ENCODE results near the gene PARP1.
"Not testable (repeated sequence)": the region's sequence is repeated elsewhere in the genome, so short reads cannot be mapped to it uniquely, and the experiment has no call there.

The PARP1 gene

DNA sequence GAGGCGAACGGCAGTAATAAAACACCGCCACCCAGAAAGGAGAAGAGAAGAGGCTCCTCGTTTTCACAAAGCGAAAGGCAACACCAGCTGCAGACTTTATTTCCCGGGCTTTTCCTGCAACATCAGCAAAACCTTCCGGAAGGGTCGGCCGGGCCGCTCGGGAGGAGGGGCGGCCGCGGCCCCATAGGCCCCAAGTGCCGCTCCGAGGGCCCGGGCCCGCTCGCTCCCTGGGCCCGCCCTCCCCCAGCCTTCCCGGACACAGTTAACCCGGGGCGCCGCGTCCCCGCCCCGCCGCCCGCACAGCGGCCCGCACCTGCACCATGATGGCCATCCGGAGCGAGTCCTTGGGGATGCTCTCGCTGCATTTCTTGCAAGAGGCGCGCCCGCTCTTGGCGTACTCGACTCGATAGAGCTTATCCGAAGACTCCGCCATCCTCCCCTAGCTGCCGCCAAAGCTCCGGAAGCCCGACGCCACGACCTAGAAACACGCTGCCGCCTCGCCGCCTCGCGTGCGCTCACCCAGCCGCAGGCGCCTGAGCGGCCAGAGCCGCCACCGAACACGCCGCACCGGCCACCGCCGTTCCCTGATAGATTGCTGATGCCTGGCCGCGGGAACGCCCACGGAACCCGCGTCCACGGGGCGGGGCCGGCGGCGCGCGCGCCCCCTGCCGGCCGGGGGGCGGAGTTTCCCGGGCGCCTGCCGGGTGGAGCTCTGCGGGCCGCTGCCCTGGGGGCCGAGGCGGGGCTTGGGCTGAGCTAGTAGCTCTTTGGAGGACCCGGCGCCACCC is at the start of gene PARP1:
TSS of gene PARP1 (minus strand) at position 597 of the 788 bp plus-strand sequence. CDS start at position 433, 164 bp downstream.
- DNase-seq, result peak; percentile 79

DNA sequence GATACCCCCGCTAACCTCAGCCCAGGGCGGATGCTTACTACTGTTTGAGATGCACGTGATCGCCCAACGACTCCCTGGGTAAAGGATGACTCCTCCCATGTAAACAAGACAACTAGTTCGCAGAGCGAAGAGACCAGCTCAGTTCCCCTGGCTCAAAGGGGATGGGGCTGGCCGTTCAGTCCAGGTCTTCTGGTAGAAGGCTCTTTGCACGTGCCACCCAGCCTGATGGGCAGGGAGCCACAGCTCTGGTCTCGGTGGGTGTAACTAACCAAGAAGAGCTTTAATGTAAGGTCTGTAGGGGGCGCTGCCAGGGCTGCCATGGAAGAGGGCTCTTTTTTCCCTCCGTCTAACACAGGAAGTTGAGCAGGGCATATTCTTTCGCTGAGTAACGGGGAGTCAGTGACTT is 49.4 kb upstream of the PARP1 start:
- no peak for DNase-seq

DNA sequence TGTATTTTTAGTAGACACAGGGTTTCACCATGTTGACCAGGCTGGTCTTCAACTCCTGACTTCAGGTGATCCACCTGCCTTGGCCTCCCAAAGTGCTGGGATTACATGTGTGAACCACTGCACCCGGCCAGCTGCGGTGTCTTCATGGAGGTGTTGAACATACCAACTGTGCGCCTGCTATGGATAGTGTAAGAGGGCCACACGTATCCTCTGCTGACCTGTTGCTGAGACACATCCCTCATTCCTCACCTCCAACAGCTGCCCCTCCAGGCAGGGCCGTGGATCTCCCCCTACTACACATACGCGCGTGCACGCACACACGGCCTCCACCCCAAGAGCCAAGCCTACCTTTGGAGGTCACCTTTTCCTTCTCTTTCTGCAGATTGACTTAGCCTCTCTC is 48.0 kb upstream of the PARP1 start:
- no peak for DNase-seq

DNA sequence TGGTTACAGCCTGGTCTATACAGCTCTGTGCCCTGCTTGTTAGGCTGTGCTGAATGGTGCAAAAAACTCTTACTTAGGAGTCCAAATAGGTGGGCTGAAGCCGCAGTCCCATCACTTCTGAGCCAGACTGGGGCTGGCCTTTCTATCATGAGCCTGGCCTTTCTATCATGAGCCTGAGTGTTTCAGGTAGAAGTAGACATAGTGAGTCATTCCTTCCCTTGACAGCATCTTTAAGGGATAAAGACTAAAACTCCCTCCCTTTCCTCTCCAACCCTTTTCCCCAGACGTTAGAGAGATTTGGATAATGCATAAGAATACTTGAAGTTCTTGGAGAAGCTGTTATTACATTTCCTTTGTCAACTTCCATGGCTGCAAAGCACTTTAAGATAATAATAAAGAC is 46.5 kb upstream of the PARP1 start:
- DNase-seq, result no peak

DNA sequence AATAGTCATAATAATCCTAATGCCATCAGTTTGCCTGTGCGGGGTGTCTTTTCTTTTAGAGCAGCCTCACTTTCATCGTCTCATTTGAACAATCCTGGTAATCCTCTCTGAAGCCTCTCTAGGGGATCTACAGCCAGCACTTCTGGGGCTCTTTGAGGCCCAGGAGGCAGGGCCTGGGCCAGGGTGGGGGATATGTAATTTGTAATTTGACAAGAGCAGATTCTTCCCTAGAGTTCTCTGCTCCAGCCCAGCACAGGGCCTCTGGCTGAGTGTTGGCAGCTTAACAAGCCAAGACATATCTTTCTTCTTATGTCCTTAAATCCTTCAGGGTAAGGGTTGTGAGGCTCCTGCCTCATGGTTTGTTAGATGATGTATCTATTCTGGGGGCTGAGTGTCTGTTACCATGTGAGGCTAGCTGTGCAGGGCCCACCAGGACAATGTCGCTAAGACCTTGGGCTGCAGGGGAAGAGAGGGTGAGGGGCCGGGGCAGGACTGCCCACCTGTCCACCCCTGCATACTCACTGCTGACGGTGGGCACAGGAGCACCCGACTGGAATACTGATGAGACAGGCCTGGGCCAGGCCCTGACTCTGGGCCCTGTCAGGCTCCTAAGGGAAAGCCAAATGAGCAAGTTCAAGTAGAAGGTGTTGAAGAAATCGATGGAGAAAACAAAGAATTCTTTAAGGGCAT is 45.3 kb upstream of the PARP1 start:
- DNase-seq, result no peak

DNA sequence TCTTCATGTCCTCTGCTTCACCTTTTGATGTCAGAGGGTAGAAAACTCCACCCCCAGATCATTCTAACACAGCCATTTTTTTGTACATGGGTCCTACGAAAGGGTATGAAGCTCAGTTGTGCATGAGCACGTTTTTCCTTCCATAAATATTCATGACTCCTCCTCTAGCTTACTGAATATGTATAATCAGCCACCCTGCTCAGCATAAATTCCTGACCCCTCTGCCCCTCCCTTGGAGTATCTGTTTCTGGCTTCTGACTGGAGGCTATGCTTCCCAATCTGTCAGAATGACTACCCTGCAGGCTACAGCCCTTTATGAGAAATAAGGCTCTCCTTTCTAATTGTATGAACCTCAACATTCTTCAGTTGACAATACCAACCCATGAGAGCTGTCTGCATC is 42.8 kb upstream of the PARP1 start:
- no peak for DNase-seq

DNA sequence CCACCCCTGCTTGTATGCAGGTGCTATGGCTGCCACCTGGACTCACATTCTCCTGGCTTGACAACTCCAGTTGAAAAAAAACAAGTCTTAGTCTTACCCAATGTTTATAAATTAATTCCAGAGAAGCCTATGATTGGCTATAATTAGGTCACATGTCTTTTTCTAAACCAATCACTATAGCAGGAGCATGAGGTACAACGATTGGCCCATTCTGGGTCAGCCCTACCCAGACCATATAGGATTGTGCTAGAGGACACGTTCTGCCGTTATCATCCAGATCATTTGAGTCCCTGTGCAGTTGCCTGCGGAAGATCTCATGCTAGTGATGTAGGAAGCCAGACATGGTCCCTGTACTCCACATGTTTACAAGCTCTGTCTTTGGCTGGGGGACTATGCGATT is 41.9 kb upstream of the PARP1 start:
- DNase-seq, result no peak

DNA sequence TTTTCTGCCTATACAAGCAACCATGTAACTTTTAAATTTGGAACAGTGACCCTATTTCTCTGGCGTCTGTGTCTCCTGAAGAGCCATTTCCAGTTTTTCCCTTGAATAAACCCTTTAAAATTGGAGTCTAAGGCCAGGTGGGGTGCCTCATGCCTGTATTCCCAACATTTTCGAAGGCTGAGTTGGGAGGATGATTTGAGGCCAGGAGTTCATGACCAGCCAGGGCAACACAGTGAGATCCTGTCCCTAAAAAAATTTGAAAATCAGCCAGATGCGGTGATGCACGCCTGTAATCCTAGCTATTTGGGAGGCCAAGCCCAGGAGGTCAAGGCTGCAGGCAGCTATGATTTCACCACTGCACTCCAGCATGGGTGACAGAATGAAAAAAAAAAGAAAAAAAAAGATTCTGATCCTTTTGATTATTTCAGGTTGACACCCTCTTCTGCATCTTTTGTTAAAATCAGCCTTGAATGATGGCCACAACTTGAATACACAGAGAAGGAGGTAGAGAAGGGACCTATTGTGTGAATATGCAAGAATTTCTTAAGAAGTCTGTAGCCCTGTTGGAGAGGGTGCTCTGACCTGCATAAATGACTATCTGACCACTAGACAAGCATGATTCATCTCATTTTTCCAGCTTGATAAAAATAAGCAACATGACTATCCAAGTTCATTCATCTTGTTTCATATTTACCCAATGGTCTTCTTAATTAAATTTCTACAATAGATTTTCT is 40.2 kb upstream of the PARP1 start:
- peak; percentile 35 for DNase-seq

DNA sequence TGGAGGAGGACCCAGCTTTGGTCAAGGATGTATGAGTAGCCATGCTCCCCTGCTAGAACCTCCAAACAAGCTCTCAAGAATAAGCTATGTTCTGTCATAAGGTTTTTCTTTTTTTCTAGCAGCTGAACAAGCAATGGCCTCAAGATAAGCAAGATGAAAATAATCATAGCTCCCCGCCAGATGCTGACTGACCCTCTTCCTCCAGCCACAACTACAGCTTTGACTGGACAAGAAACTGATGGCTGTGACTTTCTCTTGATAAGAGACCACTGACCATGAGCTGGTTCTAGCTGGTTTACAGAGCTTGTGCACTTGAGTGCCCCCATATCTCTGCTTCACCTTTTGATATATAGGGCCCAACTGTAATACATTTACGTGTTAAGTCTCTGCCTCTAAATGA is 38.2 kb upstream of the PARP1 start:
- DNase-seq, result no peak

DNA sequence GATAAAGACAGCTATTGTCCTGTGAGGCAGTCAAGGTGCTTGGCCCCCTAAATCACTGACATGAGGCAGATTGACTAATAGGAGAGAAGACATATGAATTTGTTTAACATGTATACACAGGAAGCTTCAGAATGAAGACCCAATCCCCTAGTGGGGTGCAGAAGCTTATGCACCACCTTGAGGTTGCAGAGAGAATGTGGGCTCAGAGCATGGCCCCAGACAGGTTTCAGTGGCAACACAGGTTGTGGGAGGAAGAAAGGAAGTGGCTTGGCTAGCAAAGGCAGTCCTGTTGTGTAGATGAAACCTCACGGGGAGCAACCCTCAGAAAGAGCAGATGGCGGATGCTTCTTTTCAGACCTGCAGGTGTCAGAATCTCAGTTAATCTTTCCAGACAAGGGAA is 37.0 kb upstream of the PARP1 start:
- DNase-seq, result no peak

DNA sequence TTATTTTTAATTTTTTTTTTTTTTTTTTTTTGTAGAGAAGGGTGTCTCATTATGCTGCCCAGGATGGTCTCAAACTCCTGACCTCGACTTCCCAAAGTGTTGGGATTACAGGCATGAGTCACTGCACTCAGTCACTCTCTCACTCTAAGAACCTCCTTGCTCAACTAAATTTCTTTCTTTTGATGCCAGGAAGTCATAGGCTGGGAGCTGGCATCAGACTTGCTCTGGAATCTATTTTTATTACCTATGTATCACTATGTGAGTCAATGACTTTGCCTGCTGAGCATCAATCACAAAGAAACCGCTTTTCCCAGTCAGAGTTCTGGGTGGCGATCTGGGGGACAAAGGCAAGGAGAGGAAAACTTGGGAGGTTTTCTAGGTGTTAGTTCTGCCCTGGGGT is 35.5 kb upstream of the PARP1 start:
- peak; percentile 79 for DNase-seq

DNA sequence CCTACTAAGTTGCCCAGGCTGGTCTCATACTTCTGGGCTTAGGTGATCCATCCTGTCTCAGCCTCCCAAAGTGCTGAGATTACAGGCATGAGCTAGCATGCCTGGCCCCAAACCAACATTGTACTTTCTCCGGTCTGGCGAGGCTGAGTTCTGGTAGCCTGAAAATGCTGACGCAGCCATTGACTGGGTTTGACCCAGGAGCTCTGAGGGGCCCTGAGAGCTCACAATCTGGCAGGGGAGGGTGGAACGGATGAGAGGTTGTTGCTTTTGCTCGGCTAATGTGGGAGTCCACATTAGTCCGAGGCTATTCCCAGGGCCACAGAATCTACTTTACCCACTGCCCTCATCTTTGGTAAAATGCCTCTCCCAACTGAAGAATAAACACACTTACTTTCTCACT is 35.1 kb upstream of the PARP1 start:
- DNase-seq, result no peak

DNA sequence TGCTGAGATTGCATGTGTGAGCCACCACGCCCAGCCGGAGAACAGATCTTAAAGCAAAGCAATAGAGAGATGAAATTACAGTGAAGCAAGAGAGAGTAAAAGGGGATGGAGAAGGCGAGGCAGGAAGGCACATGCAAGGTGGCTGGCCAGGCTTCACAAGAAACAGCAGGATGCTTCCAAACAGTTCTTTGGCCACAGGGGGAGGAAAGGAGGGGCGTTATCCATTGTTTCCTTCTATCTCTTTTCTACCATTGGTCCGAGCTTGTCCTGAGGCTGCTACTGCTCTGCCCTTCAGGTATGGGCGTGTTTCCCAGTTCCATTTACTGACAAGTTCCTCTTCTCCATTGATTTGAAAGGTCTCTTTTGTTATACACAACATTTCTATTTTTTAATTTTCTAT is 33.7 kb upstream of the PARP1 start:
- DNase-seq, result no peak

DNA sequence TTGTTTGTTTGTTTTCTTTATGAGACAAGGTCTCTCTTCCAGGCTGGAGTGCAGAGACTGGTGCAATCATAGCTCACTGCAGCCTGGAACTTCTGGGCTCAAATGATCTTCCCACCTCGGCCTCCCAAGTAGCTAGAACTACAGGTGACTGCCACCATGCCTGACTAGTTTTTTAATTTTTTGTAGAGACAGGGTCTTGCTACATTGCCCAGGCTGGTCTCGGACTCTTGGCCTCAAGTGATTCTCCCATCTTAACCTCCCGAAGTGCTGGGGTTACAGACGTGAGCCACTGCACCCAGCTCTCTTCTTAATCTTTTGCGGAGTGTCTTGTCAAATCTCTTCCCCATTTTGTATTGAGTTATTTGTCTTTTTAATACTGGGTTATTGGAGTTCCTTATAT is 32.6 kb upstream of the PARP1 start:
- DNase-seq, result no peak

DNA sequence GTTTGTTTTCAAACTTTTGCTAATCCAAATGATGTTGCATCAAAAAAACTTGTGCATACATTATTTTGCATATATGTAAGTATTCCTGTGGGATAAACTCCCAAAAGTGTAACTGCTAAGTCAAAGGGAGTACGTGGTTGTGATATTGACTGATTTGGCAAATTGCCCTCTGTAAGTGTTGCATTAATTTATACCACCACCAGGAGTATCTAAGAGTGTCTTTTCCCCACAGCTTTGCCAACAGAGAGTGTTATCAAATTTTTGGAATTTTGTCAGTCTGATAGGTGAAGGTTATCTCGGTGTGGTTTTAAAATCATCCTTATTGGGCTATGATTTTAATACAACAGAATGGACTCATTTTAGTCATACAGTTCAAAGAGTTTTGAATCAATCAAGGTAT is 30.1 kb upstream of the PARP1 start:
- peak; percentile 16 for DNase-seq

DNA sequence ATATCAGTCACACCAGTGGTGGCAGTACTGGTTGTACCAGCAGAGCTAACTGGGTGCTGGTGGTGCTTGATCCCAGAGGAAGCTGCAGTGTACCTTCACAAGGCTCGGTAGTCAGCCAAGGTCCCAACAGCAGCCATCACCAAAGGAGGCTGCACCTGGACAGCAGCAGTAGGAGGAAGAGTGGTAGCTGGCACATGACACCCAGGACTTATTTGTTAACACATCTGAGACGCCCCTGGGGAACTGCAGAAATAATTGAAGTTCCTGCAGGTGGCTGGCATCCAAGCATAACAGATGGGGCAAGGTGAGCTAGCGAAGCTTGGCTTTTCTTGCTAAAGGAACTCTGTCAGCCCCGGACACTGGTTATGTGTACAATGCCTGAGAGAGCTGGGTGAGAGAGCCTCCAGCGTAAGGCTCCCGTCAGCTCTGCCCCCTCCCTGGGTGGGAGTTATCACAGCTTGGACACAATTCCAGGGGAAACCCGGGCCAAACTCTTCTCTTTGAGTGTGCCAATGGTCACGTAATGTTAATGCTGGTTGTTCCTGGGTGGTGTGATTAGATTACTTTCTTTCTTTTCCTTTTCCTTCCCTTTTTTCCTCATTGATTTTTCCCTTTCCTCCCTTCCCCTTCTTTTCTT is 29.1 kb upstream of the PARP1 start:
- no peak for DNase-seq

DNA sequence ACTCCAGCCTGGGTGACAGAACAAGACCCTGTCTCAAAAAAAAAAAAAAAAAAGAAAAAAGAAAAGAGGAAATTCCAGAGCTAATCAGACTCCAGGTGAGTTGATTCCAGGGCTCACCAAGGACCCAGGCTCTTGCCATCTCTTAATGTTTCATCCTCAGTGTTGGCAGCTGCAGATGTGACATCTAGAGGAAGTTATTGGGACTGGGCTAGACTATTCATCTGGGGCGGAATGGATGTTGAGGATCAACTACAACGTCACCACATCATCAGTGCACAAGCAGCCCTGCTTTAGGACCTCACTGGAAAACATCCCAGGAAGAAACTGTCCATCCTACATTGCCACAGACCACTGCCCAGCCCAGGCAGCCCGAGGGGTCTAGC is 28.6 kb upstream of the PARP1 start:
- no peak for DNase-seq

DNA sequence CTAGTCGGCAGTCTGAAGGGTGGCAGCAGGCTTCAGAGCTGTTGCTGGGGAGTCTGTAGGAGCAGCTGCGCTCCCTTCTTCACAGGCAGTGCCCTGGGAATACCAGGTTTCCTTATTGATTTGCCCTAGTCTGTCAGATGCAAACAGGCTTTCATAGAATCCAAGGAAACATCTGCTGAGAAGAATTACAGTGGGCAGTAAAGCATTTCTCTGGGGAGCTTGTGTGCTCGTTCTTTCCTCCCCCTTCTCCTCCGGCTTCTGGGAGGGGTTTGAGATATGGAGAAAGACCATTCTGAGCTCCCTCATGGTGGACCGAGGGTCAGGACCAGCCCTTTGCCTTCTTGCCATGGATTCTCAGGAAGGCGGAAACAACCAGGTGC is 25.4 kb upstream of the PARP1 start:
- DNase-seq, result no peak

DNA sequence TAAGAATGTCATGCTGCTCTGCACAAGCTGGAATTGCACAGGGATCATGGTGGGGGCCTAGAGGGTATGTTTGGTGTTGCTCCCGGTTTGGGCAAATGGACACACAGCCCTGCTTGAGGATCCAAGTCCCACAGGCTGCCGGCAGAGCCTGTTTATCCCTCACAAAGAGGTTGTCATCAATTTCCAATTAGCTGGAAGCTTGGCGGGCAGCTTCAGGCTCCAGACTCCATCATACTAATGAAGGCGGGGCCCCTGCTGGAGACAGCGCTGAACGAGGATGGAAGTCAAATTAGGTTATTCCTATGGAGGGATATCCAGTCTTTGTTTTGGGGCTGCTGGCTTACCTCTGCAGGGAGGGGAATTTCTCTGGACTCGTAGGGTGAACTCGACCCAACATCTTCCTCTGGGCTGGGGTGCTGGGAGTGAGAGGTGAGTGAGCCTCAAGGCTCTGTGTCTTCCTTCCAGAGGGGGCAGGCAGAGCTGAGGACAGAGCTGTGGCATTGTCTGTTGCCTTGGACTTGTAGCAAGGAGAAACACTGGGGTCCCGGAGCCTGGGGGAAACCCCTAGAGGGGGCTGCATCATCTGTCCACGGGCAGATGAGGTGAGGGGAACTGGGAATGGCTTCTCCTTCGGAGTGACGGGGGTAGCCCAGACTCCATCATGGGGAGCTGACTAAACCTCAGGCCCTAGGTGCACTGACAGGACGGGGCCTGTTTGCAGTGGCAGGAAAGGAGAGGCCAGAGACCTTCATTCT is 24.9 kb upstream of the PARP1 start:
- no peak for DNase-seq

DNA sequence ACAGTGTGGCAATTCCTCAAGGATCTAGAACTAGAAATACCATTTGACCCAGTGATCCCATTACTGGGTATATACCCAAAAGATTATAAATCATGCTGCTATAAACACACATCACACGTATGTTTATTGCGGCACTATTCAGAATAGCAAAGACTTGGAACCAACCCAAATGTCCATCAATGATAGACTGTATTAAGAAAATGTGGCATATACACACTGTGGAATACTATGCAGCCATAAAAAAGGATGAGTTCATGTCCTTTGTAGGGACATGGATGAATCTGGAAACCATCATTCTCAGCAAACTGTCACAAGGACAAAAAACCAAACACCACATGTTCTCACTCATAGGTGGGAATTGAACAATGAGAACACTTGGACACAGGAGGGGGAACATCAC is 24.0 kb upstream of the PARP1 start:
- not testable (repeated sequence) for DNase-seq

DNA sequence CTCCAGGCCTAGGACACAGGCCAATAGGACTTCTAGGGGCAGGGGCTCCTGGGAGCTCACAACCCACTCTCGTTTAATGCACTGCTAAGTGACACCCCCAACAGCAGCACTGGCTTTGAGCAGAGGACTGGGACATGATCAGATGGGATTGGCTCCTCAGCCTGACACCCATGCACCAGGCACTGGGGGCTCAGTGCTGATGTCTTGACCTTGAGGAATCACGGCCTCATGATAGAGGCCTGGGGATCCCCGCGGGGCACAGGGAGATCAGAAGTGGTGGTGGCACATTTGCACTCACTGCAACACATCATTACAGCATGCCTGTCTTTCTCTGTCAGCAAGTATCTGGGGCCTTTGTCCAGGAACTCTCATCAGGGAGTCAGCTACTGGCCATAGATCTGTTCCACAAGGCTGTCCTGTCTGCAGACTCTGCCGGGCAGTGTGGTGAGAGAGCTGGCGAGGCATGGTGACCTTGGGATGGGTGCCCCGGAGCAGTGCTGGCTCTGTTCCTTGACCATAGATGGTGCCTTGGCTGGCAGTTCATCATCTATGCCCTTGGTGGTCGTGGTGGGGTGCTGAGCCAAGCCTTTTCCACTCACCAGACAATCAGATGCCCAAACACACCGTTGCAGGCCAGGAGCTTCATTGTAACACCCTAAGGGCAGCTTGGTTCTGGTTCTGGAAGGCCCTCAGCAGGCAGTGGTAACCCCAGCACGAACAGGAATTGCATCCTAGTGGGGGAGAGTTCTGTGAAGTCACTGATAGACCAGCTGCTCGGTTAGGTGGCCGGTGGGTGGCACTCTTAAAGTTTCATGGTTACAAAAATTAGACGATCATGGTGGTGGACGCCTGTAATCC is 22.2 kb upstream of the PARP1 start:
- DNase-seq, result no peak

Measured in HCEC 1CT (cell line).